GM12874 (cell line): ENCODE measurements around the gene NOXA1.

Source experiments
- CTCF ChIP-seq: IDR thresholded peaks from 2 replicates; pipeline ENCODE4 v1.5.1; 2011; ENCODE audit warnings: low read depth, mild to moderate bottlenecking, control low read depth, low read length, moderate library complexity; ENCODE audit not compliant: insufficient read depth

Gene NOXA1

GRCh38 chr9:137412431-137412830 lies 10.8 kb upstream of the NOXA1 start:
- no peak for TF ChIP-seq CTCF

- no peak for TF ChIP-seq CTCF
Observed at GRCh38 chr9:137415451-137415850, 7.7 kb upstream of the NOXA1 start.

DNA sequence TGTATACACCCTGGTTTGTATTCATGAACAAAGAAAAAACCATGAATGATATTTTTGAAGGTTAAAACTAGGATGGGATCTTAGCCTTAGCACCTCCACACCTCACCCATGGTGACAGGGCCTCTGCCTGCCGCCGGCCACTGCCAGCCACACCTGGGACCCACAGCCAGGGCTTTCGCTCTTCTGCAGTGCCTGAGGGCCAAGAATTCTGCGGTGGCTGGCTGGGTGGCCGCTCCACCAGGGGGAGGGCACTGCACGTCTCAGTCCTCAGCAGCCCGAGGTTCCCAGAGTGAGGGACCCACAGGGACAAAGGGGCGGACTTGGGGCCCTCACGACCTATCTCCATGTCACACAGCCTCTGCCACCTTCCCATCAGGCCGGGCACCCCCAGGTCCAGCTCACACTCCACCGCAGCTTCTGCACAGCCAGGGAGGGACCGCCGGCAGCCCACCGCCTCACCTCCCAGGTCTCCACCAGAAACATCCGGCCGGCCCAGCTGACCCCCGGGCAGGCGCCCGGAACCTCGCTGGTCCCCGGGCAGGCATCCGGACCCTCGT lies 7.1 kb upstream of the NOXA1 start:
- TF ChIP-seq CTCF: no peak

- TF ChIP-seq CTCF: no peak
Observed at GRCh38 chr9:137416563-137417151, 6.5 kb upstream of the NOXA1 start.

DNA sequence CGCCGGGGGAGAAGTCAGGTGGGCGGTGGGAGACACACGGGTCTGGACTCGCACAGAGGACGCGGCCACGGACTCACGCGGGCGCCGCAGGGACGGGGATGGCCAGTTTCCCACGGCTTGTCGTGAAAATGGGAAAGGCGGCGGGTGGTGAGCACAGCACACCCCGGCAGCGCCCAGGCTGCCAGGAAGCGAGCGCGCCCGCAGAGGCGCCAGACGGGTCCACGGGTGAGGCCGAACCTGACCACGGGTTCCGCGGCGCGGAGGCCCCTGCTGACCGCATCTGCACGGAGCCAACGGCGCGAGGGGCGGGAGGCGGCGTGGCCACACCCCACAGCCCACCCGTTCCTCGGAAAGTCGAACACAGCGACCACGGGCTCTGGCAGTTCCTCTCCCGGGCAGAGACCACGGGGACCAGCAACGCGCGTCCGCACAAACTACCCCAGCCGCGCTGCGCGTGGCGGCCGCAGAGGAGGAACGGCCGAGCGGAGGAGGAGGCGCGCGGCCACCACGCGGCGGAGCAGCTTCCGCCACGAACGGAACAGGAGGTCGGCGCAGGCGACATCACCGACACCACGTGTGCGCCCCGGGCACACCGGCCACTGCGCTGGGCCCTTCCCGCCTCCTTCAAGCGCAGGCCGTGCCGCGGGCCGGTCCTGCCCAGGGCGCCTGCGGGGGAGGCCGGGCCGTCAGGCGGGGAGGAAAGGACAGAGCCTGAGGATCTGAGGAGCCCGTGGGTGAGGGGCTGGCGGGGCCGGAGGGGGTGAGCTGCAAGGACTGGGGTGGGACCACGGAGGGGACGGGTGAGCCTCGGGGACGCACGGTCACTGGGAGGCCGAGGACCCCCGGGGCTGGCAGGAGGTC lies 5.8 kb upstream of the NOXA1 start:
- no peak for TF ChIP-seq CTCF

DNA sequence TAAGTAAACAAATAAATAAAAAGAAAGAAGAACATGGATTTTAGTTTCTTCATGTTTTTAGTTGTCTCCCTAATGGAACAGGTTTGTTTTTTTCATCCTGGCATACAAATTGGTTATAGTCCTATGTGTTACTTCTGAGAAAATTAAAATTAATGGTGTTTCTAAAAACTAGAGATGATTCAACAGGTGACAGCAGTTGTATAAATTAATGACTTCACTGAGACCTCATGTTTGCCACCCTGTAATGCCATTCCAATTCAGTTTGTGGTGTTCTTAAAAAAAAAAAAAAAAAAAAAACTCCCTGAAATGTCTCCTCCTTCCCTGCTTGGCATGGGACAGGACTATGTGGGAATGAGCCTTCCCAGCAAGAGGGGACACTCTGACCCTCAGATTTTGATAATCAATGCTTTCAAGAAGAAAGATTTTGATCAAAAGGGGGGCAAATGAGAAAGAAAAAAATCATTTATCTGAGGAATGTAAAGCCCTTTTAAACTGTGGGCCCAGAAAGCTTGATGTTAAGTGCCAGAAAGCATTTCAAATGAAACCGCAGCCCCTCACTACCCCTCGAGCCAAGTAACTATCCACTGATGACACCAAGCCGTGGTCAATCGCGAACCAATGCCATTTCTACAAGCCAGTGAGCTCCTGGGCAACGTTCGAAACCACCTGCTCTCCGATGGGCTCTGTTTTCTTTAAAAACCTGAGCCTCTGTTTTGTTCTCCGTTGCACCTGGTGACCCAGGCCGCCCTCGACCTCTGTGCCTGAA lies 1.2 kb upstream of the NOXA1 start:
- TF ChIP-seq CTCF: no peak

DNA sequence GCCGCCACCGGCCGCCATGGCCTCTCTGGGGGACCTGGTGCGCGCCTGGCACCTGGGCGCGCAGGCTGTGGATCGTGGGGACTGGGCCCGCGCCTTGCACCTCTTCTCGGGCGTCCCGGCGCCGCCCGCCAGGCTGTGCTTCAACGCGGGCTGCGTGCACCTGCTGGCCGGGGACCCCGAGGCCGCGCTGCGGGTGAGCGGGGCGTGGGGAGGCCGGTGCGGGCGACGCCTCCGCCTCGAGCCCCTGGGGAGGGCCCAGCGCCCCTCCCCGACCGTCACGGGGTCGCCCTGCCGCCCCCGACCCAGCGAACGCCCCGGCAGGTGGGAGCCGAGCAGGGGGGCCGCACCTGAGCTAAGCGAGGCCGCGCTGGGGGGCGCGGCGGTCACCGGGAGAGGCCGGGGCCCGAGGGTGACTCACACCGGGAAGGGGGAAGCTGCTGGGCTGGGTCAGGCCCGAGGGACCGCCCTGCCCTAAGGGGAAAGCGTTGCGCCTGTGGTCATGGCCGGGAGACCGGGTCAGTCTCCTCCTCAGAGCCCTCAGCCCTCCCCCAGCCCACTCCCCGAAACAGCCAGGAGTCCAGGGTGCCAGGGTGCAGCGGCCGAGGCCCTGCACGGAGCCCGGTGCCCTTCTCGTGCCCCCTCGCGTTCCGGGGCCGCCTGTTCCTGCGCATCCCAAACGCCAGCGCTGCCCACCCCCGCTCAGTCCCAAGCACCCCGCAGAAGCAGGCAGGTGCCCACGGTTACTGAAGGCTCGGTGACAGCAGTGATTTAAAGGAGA lies 510 bp downstream of the NOXA1 start:
- no peak for TF ChIP-seq CTCF
